Measurements from ENCODE around the gene CLEC4M.

Gene CLEC4M

GRCh38 chr19:7739211-7739755, 23.8 kb upstream of the CLEC4M start:
- no peaks in the 10 kb centered on the region for H3K4me1 ChIP-seq
- H3K36me3 ChIP-seq: no peaks in the 10 kb centered on the region
- no peak for TF ChIP-seq CTCF (IDR thresholded peaks at IDR 0.05; ENCODE audit: low read depth, low read length)
- peaks cover 8% of the 10 kb centered on the region; the same call in 1 of the 2 replicates for H3K27me3 ChIP-seq
- no peak for DNase-seq
- no peak overlapping the region for H3K4me3 ChIP-seq (ENCODE audit: low read depth, low read length)
- H3K9me3 ChIP-seq: no peaks in the 10 kb centered on the region

- no peaks in the 10 kb centered on the region for H3K9me3 ChIP-seq
- no peak overlapping the region for H3K4me3 ChIP-seq (ENCODE audit: low read depth, low read length)
- no peaks in the 10 kb centered on the region for H3K36me3 ChIP-seq
- peaks cover 5% of the 10 kb centered on the region; the same call in 1 of the 2 replicates for H3K27me3 ChIP-seq
- TF ChIP-seq CTCF (IDR thresholded peaks at IDR 0.05; ENCODE audit: low read depth, low read length): no peak
- H3K4me1 ChIP-seq: no peaks in the 10 kb centered on the region
- no peak for DNase-seq
Observed at GRCh38 chr19:7739801-7740681, 23.0 kb upstream of the CLEC4M start.

- TF ChIP-seq CTCF (IDR thresholded peaks at IDR 0.05; ENCODE audit: low read depth, low read length): no peak
- Histone ChIP-seq H3K9me3 (no peaks in the 10 kb centered on the region), H3K36me3 (no peaks in the 10 kb centered on the region), H3K4me3 (ENCODE audit: low read depth, low read length) (no peak overlapping the region), H3K27me3 (peaks cover 5% of the 10 kb centered on the region; the same call in 1 of the 2 replicates), H3K4me1 (no peaks in the 10 kb centered on the region)
- DNase-seq: no peak
Observed at GRCh38 chr19:7740682-7741054, 22.4 kb upstream of the CLEC4M start.

- Histone ChIP-seq H3K36me3 (no peaks in the 10 kb centered on the region), H3K9me3 (no peaks in the 10 kb centered on the region), H3K27me3 (no peaks in the 10 kb centered on the region), H3K4me3 (ENCODE audit: low read depth, low read length) (no peak overlapping the region), H3K4me1 (no peaks in the 10 kb centered on the region)
- DNase-seq: no peak
- TF ChIP-seq CTCF (IDR thresholded peaks at IDR 0.05; ENCODE audit: low read depth, low read length): no peak
Observed at GRCh38 chr19:7742575-7742974, 20.5 kb upstream of the CLEC4M start.

GRCh38 chr19:7742991-7743390, 20.1 kb upstream of the CLEC4M start:
- H3K27me3 ChIP-seq: no peaks in the 10 kb centered on the region
- DNase-seq: no peak
- H3K4me1 ChIP-seq: no peaks in the 10 kb centered on the region
- H3K9me3 ChIP-seq: no peaks in the 10 kb centered on the region; the same call in 1 of the 2 replicates
- H3K36me3 ChIP-seq: no peaks in the 10 kb centered on the region
- no peak overlapping the region for H3K4me3 ChIP-seq (ENCODE audit: low read depth, low read length)
- no peak for TF ChIP-seq CTCF (IDR thresholded peaks at IDR 0.05; ENCODE audit: low read depth, low read length)

GRCh38 chr19:7743425-7743841, 19.6 kb upstream of the CLEC4M start:
- H3K4me3 ChIP-seq (ENCODE audit: low read depth, low read length): no peak overlapping the region
- no peak for DNase-seq
- H3K36me3 ChIP-seq: no peaks in the 10 kb centered on the region
- TF ChIP-seq CTCF (IDR thresholded peaks at IDR 0.05; ENCODE audit: low read depth, low read length): no peak
- H3K27me3 ChIP-seq: no peaks in the 10 kb centered on the region
- H3K4me1 ChIP-seq: no peaks in the 10 kb centered on the region
- H3K9me3 ChIP-seq: no peaks in the 10 kb centered on the region; the same call in none of the 2 replicates
